AG09309 (cell line): ENCODE results near the gene CPNE5.

Source experiments
- DNase-seq: peaks from one replicate; pipeline ENCODE4 v3.0.0-alpha.2; 2010; ENCODE audit warnings: low read depth
- H3K4me3 ChIP-seq: 2 replicates; pipeline ENCODE4 v1.5.1; 2011; ENCODE audit warnings: mild to moderate bottlenecking, low read depth, low read length, moderate library complexity; ENCODE audit not compliant: control insufficient read depth
- TF ChIP-seq, protein P1 (sequence below): IDR thresholded peaks from 2 replicates; pipeline ENCODE4 v1.5.1; 2011; ENCODE audit warnings: mild to moderate bottlenecking, low read depth, low read length, inconsistent platforms; ENCODE audit not compliant: insufficient read depth, control insufficient read depth; ENCODE audit errors: missing control alignments

CPNE5 gene

GRCh38 chr6:36874443-36875249 lies 35.4 kb upstream of the CPNE5 start, which contains the start of gene PPIL1:
PPIL1 (minus strand) TSS chr6:36874803; CDS start chr6:36874772, 31 bp downstream.
- peak; percentile 51 for DNase-seq
- TF ChIP-seq, protein P1, sequence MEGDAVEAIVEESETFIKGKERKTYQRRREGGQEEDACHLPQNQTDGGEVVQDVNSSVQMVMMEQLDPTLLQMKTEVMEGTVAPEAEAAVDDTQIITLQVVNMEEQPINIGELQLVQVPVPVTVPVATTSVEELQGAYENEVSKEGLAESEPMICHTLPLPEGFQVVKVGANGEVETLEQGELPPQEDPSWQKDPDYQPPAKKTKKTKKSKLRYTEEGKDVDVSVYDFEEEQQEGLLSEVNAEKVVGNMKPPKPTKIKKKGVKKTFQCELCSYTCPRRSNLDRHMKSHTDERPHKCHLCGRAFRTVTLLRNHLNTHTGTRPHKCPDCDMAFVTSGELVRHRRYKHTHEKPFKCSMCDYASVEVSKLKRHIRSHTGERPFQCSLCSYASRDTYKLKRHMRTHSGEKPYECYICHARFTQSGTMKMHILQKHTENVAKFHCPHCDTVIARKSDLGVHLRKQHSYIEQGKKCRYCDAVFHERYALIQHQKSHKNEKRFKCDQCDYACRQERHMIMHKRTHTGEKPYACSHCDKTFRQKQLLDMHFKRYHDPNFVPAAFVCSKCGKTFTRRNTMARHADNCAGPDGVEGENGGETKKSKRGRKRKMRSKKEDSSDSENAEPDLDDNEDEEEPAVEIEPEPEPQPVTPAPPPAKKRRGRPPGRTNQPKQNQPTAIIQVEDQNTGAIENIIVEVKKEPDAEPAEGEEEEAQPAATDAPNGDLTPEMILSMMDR: no peak
- H3K4me3 ChIP-seq: peak within 1 kb of the TSS; percentile 71

- peak overlapping the region; percentile 71 for H3K4me3 ChIP-seq
- no peak for DNase-seq
- TF ChIP-seq, protein P1: no peak
Observed at GRCh38 chr6:36873612-36874442, 34.6 kb upstream of the CPNE5 start.

- DNase-seq: no peak
- no peak overlapping the region for H3K4me3 ChIP-seq
- TF ChIP-seq, protein P1: no peak
Observed at GRCh38 chr6:36873115-36873514, 33.9 kb upstream of the CPNE5 start.

DNA sequence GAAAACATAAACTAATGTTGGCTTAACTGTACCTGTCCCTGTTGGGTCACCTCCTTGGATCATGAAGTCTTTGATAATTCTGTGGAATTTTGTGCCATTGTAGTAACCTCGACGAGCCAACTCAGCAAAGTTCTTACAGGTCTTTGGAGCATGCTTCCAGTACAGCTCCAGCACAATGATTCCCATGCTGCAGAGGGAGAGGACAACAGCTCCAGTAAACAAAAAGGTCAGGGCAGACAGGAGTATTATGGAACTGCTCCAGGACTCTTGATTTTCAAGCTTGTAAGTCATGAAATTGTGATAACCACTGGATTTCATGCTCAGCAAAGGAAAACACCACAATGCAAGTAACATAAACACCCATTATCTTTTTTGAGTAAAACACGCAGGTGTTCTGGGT lies 32.4 kb upstream of the CPNE5 start:
- DNase-seq: no peak
- TF ChIP-seq, protein P1: no peak
- H3K4me3 ChIP-seq: no peak overlapping the region

GRCh38 chr6:36867471-36868224 lies 28.4 kb upstream of the CPNE5 start:
- H3K4me3 ChIP-seq: no peak overlapping the region
- TF ChIP-seq, protein P1: no peak
- no peak for DNase-seq

- H3K4me3 ChIP-seq: no peak overlapping the region
- TF ChIP-seq, protein P1: no peak
- no peak for DNase-seq
Observed at GRCh38 chr6:36865835-36866234, 26.6 kb upstream of the CPNE5 start.
